ENCODE data around the gene MGAT5B.

The MGAT5B gene

DNA sequence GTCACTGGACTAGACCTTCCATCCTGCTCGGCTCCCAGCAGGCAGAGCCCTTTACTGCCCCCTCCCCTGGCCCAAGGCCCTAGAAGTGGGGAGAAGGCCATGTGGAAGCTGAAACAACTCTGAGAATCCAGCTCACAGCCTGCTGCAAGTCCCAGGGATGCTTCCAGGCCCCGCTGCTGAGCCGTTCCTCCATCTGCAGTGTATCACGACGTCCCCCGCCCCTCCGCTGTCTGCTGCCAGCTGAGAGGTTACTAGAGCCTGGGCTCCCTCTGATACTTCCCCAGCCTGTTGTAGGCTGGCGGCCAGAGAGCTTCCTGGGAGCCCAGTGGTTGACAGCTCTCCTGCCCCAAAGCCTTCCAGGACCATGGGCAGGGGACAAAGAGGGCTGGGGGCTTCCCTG lies 118.2 kb downstream of the MGAT5B start:
- DNase-seq: no peak

DNA sequence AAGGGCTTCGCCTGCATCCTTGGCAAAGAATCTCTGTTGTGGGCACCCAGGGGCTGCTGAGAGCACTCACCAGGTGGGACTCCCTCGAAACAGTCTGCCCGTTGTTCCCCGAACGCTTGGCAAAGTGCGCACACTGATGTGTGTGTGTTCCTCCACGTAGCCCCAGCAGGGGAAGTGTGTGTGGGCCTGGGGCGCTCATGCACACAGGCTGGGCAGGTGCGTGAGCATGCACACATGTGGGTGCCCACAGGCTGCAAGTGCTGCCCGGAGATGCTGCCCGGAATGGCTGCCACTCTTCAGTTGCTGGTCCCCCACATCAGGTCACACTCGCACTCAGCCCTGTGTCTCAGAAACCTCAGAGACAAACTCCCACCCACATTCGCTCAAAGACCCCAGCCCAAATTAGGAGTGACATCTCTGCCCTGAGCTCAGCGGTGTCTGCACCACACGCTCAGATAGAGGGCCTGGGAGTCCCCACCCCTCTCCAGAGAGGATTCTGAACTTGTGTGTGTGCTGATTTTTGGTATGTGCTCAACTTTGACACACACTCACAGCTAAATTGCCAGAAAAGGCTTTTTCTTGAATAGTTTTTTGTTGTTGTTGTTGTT lies 119.4 kb downstream of the MGAT5B start:
- DNase-seq: no peak

DNA sequence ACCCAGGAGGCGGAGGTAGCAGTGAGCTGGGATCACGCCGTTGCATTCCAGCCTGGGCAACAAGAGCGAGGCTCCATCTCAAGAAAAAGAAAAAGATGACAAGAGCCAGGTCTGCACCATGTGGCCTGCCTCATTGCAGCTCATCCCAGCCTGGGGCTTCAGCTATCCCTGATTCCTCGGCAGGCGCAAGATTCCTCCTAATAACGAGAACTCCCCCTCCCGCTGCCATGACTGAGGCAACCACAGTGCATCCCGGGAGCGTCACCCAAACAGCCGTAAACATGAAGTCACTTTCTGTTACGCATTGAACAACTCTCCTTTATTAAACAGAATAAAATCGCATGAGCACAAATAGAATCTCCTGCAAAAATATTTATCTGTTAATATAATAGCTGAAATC lies 120.6 kb downstream of the MGAT5B start:
- no peak for DNase-seq

DNA sequence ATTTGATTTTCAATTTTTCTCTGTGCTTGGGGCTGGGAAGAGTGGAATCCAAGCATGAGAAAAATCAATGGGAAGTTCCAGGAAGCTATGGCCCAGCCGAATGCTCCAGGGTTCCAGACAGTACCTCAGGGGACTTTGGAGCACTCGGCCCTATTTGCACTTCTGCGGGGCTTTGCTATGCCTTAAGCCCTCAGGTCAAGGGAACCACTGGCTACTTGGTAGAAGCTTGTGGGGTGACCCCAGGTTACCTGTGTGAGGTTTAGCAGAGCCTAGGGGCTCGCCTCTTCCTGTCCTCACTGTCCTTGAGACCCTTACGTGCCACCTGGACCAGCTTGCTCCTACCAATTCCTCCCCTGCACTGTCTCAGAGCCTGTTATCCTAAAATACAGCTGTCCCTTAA lies 121.3 kb downstream of the MGAT5B start:
- no peak for DNase-seq

DNA sequence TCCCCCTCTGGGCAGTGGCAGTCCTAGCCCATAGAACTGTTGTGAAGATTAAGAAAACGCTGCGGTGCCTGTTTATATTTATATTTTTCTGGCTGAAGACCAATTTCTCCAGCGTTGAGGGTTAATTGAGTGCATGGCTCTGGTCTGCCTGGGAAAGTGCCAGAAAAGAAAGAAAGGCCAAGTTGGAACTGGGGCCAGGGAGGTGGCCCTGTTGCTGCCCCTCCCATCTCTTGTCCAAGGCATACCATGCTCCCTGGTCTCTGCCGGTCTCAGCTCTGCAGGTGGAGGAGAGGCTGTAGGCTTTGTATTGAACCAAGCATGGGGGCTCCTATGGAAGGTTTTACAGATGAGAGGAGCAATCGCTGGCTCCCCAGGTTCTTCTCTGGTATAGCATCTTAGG lies 124.7 kb downstream of the MGAT5B start:
- no peak for DNase-seq

DNA sequence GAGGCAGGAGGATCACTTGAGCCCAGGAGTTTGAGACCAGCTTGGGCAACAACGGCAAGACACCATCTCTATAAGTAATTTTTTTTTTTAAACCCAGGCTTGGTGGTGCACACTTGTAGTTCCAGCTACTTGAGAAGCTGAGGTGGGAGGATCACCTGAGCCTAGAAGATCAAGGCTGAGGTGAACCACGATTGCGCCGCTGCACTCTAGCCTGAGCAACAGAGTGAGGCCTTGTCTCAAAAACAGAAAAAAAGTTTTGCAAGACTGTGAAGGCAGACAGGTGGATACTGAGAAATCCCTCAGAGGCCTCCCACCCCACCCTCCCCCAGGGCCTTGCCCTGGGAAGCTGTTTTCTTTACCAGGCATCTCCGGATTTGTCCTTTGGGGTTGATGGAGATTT lies 125.4 kb downstream of the MGAT5B start:
- no peak for DNase-seq

DNA sequence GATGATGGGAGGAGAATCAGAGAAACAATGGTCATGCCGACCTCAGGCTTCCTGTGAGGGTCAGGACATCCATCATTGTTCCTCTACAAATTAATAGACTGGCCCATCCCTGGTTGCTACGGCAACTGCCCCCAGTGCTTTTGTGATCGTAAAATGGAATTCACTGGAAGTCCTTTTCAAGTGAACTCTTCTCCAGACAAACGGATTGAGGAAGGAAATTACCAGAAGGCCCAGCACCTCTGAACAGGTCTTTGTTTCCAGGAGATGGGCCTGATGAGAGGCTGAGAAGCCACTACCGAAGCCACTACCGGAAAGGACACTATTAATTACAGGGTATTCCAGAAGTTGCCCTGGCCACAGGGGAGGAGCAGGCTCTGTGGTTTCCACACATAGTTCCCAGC lies 126.0 kb downstream of the MGAT5B start:
- no peak for DNase-seq

DNA sequence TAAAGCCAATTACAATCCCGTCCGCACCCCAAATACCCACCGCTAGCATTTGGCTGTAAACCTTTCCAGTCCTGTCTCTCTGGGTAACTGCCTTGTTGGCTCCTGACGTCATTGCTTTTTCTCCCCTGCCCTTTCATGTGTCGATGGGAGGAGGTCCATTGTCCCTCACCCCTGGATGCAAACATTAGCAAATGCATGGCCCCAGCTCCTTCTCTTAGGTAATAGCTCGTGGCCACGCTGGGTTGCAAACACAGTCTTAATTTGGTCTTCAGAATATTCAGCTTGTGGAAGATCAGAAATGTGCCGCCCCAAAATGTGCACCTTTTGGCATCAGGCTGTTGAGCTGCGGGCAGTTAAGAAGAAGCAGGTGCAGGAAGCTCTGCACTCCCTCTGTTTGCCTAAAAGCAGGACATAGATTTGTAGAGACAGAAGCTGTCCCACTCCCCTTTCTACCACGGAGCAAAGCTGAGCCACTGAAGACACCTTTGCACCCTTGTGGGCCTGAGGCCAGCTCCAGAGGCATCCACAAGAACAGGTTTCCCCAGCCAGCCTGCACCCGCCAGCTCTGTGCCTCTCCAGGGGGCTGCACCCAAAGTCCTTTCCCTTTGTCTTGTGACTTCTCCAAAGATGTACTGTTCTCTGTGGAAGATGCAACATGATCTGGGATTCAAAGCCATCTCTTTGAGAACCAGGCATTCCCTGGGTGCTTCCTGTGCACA lies 127.3 kb downstream of the MGAT5B start:
- no peak for DNase-seq

DNA sequence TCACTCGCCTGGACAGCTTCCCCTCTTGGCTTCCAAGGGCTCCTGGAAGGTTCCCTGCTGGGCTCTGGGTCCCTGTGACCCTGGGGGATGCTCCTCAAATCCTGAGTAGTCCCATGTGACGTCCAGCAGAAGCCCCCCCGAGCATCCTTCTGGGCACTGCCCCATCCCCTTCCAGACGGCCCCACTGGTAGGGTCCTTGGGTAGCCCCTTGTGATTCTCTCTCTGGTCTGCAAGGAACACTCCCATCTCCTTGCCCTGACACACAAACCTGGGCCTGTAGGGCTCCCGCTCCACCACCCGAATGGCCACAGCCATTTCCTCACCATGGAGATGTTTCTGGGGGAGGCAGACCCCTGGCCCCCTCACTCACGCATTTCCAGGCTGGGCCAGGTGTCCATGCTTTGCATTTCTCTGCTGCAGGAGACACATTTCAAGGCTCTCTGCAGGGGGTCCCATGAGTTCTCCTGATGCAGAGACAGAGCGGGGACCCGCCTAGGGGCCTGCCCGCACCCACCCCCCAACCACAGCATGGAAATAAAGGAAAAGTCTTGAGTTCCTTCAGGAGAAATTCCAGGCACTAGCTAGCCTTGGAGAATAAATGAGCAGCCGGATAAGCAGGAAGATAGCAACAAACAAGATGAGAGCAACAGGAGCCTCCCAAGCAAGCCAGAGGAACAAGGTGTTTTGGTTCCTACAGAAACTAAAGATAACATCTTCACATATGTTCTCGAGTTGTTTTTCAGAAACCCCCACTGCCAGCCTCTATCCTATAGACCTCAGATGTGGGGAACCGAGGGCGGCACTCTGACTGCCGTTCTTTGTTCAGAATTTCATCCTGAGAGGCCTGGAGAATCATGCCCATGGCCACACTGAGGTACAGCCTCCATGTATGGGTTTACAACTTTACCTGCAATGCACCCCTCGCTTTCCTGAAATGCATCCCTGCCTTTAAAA lies 128.8 kb downstream of the MGAT5B start:
- no peak for DNase-seq

DNA sequence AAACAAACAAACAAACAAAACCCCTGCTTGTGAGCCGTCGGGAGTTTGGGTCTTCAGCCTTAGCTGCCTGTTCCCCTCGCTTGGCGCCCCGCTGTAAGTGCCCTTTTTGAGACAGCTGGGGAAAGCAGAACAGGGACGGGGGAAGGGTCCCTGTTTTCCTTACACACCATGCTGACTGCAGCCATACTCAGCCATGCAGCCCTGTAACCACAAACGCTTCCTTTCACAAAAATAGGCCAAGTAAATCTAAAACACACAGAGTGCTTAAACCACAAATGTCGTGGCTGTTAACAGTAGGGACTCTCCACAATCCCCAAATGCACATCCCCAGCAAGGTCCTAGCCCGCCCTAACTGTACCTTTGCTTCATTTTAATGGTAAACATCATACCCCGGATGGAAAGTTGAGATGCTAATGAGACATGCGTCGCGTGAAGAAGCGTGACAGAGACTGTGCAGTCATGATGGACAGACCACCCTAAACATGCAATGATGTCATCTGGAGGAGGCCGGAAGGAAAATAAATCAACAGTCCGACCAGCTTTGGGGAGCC lies 129.9 kb downstream of the MGAT5B start:
- DNase-seq: peak; percentile 53

DNA sequence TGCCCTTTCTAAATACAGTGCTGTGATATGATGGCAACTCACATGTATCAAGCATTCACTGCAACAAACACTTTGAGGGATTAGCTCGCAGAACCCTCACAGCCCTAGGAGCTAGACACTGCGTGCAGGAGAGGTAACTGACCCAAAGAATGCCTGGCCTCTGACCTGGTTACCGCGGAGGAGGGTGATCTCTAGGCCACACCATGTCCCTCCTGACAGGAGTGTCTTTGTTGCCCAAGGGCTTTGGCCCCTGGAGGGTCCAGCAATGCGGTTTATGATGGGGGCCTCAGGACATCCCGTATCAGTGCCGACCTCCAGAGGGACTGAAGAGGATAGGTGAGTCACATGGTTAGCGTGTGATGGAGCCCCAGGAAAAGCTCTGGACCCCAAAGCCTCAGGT lies 130.6 kb downstream of the MGAT5B start:
- no peak for DNase-seq

All from stimulated activated CD8-positive, alpha-beta memory T cell treated with anti-CD3 and anti-CD28 coated beads, Interleukin-4, amount 100 ng/mL, for 48 hours (primary cell).